ENCODE results near the gene FABP1.

- TF ChIP-seq GATA2 (CRISPR knock-in tag; IDR thresholded peaks at IDR 0.05) (no peak), DDX20 (tag; IDR thresholded peaks at IDR 0.05; ENCODE audit: low read depth) (no peak), POLR2AphosphoS2 (IDR thresholded peaks at IDR 0.05; ENCODE audit: low read length) (no peak), POLR2A (conservative IDR thresholded peaks at IDR 0.05) (no peak), ZNF239 (CRISPR knock-in tag; IDR thresholded peaks at IDR 0.05) (no peak), DMBX1 (CRISPR knock-in tag; IDR thresholded peaks at IDR 0.05; ENCODE audit: borderline replicate concordance) (no peak)
- TF ChIP-seq, protein P1, sequence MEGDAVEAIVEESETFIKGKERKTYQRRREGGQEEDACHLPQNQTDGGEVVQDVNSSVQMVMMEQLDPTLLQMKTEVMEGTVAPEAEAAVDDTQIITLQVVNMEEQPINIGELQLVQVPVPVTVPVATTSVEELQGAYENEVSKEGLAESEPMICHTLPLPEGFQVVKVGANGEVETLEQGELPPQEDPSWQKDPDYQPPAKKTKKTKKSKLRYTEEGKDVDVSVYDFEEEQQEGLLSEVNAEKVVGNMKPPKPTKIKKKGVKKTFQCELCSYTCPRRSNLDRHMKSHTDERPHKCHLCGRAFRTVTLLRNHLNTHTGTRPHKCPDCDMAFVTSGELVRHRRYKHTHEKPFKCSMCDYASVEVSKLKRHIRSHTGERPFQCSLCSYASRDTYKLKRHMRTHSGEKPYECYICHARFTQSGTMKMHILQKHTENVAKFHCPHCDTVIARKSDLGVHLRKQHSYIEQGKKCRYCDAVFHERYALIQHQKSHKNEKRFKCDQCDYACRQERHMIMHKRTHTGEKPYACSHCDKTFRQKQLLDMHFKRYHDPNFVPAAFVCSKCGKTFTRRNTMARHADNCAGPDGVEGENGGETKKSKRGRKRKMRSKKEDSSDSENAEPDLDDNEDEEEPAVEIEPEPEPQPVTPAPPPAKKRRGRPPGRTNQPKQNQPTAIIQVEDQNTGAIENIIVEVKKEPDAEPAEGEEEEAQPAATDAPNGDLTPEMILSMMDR (IDR thresholded peaks at IDR 0.05 in 2 of 3, conservative IDR thresholded peaks at IDR 0.05 in 1 of 3; ENCODE audit: insufficient read depth in 2 of 3, low read depth in 1 of 3, low read length in 3 of 3): no peak
Measured at GRCh38 chr2:88161446-88162244, 33.8 kb upstream of the FABP1 start.

Measured in K562 (cell line).